ENCODE results near the gene RAVER1. TPM values are rescaled to one million over a fixed set of nuclear protein-coding genes. Genes with fewer than 3 reads are reported as not detected.

The RAVER1 gene
- total and polyA plus RNA-seq, 2 of the 13 experiments (the other 11 are each of a cell fraction or from before 2014, with no cell fraction given), result 3.6 to 7.9 TPM

- TF ChIP-seq ZNF407 (CRISPR knock-in tag; IDR thresholded peaks at IDR 0.05; ENCODE audit: not compliant biosample characterization) (no peak), ZNF333 (CRISPR knock-in tag; IDR thresholded peaks at IDR 0.05; ENCODE audit: borderline replicate concordance) (peak; percentile 75), ARHGAP35 (CRISPR knock-in tag; IDR thresholded peaks at IDR 0.05; ENCODE audit: borderline replicate concordance) (no peak), ISX (CRISPR knock-in tag; conservative IDR thresholded peaks at IDR 0.05) (peak; percentile 54; the same call in 1 of the 2 replicates), HNRNPK (IDR thresholded peaks at IDR 0.05; ENCODE audit: low read depth, low read length, poor library complexity, severe bottlenecking) (no peak), STAT5B (CRISPR knock-in tag; IDR thresholded peaks at IDR 0.05) (no peak), ZFP41 (CRISPR knock-in tag; IDR thresholded peaks at IDR 0.05; ENCODE audit: borderline replicate concordance) (no peak), ZMAT5 (CRISPR knock-in tag; IDR thresholded peaks at IDR 0.05; ENCODE audit: borderline replicate concordance, low read depth) (no peak), ZNF891 (CRISPR knock-in tag; IDR thresholded peaks at IDR 0.05) (no peak; the same call in 1 of the 2 replicates), ZFAT (CRISPR knock-in tag; conservative IDR thresholded peaks at IDR 0.05) (no peak), ZNF280D (CRISPR knock-in tag; IDR thresholded peaks at IDR 0.05) (no peak)
These were observed 1.4 kb upstream of the RAVER1 start (continued) for GRCh38 chr19:10334588-10335351.

Data from HepG2 (cell line).